ENCODE results near the gene RAP1GAP2.

The RAP1GAP2 gene

DNA sequence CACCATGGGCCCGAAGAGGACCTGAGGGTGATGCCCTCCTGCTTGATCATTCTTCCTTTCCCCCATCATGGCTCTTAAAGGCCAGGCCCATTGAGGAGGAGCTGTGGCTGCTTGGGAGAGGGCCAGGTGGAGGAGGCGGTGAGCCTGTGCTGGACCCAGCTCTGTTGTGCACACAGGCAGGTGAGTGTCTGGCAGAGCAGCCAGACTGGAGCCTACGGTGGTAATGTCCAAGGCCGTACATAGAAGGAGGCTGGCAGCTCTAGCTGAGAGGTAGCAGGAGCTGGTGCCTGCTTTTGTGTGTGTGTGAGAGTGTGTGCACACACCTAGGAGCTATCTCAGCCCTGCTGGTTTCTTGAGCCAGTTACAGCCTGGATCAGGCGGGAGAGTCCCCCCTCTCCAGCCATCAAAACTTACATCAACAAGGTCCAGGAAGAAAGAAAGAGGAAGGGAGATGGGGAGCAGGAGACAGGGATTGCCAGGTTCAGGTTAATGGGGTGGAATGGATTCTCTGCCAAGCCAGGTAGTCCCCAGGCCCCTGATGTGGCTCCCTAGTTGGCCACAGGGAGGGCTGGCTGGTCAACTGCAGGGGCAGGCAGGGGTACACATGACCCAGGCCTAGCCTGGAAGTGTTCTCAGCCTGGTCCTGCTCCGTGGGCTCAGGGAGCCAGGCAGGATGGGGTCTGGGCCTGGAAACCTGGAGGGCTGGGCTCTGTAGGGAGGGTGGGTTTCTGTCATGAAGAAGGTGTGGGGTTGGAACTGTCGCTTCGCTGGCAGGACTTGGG, 107.1 kb downstream of the RAP1GAP2 start:
- FAIRE-seq (no peak), DNase-seq (ENCODE audit: insufficient read length, low spot score) (no peak)
- no peak for TF ChIP-seq CTCF (IDR thresholded peaks at IDR 0.05; ENCODE audit: insufficient read depth, missing control alignments)

GRCh38 chr17:2904135-2904534, 107.9 kb downstream of the RAP1GAP2 start:
- FAIRE-seq (no peak), DNase-seq (ENCODE audit: insufficient read length, low spot score) (no peak)
- no peak for TF ChIP-seq CTCF (IDR thresholded peaks at IDR 0.05; ENCODE audit: insufficient read depth, missing control alignments)

DNA sequence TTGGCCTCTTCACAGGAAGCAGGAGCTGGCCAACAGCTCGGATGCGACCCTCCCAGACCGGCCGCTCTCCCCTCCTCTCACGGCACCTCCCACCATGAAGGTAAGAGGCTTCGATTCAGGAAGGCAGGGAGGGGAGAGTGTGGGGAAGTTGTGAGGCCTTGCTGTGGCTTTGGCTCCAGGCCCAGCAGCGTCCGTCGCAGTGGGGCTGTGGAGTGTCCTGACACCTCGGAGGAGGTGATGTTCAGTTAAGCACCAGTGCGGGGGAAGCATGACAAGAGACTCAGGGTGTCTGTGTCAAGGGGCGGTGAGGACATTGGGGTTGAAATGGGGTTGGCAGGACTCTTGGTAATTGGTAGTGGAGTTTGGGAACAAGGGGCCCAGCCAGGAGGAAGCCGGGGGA, 109.0 kb downstream of the RAP1GAP2 start:
- DNase-seq (ENCODE audit: insufficient read length, low spot score): no peak

GRCh38 chr17:2905696-2906501, 109.7 kb downstream of the RAP1GAP2 start:
- FAIRE-seq (no peak), DNase-seq (ENCODE audit: insufficient read length, low spot score) (no peak)
- TF ChIP-seq CTCF (IDR thresholded peaks at IDR 0.05; ENCODE audit: insufficient read depth, missing control alignments): no peak

More for the DNA sequence above, 109.0 kb downstream of the RAP1GAP2 start:
- FAIRE-seq: no peak
- no peak for TF ChIP-seq CTCF (IDR thresholded peaks at IDR 0.05; ENCODE audit: insufficient read depth, missing control alignments)

GRCh38 chr17:2906901-2907300, 110.7 kb downstream of the RAP1GAP2 start:
- no peak for TF ChIP-seq CTCF (IDR thresholded peaks at IDR 0.05; ENCODE audit: insufficient read depth, missing control alignments)
- FAIRE-seq (no peak), DNase-seq (ENCODE audit: insufficient read length, low spot score) (no peak)

GRCh38 chr17:2909175-2909845, 113.1 kb downstream of the RAP1GAP2 start:
- TF ChIP-seq CTCF (IDR thresholded peaks at IDR 0.05; ENCODE audit: insufficient read depth, missing control alignments): no peak
- no peak for DNase-seq (ENCODE audit: insufficient read length, low spot score)
- no peak for FAIRE-seq
